Epithelial cell of esophagus (primary cell): ENCODE results near the gene PFKM.

ENCODE experiments used
- DNase-seq: peaks from one replicate; pipeline ENCODE4 v3.0.0; 2010; ENCODE audit warnings: low read depth
- H3K4me3 ChIP-seq: 2 replicates; pipeline ENCODE4 v1.5.1; 2011; ENCODE audit warnings: mild to moderate bottlenecking, low read length, control low read depth
- TF ChIP-seq, protein P1 (sequence below): IDR thresholded peaks from 2 replicates; pipeline ENCODE4 v1.5.1; 2011; ENCODE audit warnings: low read depth, mild to moderate bottlenecking, low read length, control low read depth, inconsistent platforms; ENCODE audit not compliant: insufficient read depth; ENCODE audit errors: missing control alignments

The PFKM gene

DNA sequence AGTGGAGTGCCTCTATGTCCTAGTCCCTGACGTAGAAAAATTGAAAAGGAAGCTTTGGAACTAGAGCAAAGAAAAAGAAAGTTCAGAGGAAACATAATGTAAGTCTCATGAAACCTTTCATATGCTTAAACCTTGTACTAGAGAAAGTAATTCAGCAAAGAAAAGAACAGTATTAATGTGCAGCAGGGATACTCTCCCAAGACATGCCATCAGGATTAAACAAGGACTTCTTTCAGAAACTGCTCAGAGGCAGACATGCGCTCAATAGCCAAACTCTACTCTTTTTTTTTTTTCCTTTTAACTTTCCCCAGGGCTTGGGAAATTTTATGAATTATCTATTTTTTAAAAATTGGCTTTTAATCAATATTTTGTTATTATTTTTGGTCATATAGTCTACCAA lies 45.3 kb downstream of the PFKM start:
- H3K4me3 ChIP-seq = no peak overlapping the region
- TF ChIP-seq, protein P1, sequence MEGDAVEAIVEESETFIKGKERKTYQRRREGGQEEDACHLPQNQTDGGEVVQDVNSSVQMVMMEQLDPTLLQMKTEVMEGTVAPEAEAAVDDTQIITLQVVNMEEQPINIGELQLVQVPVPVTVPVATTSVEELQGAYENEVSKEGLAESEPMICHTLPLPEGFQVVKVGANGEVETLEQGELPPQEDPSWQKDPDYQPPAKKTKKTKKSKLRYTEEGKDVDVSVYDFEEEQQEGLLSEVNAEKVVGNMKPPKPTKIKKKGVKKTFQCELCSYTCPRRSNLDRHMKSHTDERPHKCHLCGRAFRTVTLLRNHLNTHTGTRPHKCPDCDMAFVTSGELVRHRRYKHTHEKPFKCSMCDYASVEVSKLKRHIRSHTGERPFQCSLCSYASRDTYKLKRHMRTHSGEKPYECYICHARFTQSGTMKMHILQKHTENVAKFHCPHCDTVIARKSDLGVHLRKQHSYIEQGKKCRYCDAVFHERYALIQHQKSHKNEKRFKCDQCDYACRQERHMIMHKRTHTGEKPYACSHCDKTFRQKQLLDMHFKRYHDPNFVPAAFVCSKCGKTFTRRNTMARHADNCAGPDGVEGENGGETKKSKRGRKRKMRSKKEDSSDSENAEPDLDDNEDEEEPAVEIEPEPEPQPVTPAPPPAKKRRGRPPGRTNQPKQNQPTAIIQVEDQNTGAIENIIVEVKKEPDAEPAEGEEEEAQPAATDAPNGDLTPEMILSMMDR = no peak
- DNase-seq = no peak

DNA sequence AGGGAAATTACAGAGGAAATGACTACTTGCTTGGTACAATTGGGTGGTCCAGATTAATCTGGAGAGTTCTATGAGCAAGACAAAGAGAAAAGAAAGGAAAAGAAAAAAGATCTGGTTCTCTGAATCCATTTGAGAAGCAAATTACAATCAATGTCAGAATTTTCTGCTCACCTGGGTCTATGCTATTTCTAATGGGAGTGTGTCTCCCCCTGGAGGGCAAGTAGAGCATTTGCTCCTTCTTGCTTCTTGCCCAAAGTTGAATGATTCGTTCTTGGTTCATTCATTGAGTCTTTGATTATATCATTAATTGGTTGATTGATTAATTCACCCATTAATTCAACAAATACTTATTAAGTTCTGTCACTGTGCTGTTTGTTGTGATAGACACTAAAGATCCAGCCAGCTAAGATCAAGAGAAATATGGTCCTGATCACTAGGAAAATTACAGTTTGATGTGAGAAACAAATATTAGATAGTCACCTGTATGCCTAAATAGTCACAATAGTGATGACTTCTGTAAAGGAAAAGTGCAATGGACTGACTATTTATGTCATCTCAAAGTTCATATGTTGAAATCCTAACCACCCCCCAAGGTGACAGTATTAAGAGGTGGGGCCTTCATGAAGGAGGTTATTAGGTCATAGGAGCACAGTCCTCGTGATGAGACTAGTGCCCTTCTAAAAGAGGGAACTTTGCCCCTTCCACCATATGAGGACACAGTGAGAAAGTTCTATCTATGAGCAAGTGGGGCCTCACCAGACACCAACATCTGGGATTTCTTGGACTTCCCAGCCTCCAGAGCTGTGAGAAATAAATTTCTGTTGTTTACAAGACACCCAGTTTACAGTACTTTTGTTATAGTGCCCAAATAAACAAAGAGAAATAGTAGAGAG lies 46.2 kb downstream of the PFKM start:
- no peak overlapping the region for H3K4me3 ChIP-seq
- DNase-seq = peak; percentile 75
- TF ChIP-seq, protein P1 = peak; percentile 99

DNA sequence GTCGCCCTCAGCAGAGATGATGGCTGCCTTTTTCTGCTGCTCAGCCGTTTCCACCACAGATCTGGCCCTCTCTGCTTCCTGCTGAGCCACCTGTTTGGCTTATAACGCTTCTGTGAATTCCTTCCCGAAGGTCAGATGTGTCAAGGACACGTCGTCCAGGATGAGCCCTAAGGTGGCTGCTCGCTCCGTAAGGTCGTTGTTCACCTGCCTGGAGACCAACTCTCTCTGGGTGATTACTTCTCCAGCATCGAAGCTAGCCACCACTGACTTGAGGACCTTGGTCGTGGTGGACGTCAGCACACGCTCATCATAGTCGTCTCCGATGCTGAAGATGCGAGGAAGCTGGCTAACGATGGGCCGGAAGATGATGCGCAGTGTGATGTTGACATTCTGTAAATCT lies 49.8 kb downstream of the PFKM start:
- H3K4me3 ChIP-seq = no peak overlapping the region
- TF ChIP-seq, protein P1 = no peak
- no peak for DNase-seq

DNA sequence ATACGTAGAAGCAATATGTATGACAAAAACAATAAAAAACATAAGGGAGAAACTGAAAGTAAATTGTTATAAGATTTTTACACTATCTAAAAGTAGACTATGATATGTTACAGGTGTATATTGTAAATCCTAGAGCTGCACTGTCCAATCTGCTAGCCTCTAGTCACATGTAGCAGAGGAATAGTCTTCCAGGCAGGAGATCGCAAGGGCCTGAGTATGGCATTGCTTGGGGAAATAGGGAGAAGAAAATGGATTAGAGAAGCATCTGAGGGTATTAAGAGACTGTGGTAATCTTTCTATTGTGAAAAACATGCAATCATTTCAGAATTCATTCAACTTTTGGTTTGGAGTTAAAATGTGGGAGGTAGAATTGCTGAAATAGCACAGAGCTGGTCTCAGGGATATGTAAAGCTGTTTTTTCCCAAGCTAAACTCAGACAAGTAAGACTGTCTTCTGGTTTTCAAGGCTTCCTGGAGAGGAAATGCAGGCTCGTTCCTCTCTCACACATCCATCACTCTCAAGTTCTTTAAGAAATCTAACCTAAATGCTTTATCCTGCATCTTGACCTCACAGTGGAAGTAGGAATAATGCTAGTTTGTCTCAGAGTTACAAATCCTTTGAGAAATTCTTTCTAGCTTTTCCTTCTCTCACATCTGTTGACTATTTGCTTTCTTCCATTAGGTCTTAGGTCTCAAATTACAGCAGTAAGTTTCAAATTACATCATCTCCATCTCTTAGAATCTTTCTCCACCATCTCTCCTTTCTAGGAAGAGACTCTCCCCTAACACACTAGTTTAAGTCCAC lies 56.7 kb downstream of the PFKM start:
- no peak overlapping the region for H3K4me3 ChIP-seq
- TF ChIP-seq, protein P1 = no peak
- DNase-seq = no peak

DNA sequence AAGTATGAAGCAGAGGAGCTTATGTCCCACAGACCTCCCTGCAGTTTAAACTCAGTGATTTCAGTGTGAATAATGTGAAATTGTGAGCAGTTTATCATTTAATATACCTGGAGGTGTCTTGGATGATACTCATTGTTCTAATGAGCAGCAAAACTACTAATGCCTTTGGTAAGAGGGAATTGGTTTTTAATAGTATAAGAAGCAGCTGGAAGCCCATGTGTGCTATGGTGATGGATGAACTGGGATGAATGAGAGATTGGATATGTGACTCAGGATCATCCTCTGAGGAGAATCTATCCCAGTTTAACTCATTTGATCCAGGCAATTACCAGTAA lies 57.2 kb downstream of the PFKM start:
- no peak overlapping the region for H3K4me3 ChIP-seq
- TF ChIP-seq, protein P1 = no peak

DNA sequence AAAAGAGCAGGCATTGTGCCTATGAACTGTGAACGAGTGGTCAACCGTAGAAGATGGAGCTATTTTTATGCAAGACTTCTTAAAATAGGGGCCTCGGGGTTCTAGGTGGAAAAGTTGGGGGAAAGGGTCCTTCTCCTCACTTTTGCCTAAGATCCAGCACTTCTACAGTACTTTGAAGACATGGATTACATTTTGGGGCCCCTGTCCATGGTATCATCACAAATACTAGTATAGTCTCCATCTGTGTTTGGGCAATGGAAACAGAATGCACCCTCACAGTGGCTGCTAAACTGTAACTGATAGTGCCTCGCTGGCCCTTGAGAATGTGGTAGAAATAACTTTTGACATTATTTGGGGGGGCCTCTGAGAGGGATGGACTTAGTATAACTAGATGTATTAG lies 58.8 kb downstream of the PFKM start:
- TF ChIP-seq, protein P1 = no peak

More for the DNA sequence above, 57.2 kb downstream of the PFKM start:
- DNase-seq = no peak

More for the DNA sequence above, 58.8 kb downstream of the PFKM start:
- no peak for DNase-seq
- no peak overlapping the region for H3K4me3 ChIP-seq
